Measurements from ENCODE around the gene PCDH9. TPM values are rescaled to one million over a fixed set of nuclear protein-coding genes. Genes with fewer than 3 reads are reported as not detected.

The PCDH9 gene
- total and polyA plus RNA-seq, 2 of the 4 experiments (the other 2 are of a cell fraction), result 2.2 to 10.2 TPM

GRCh38 chr13:67136157-67136556 is 94.0 kb downstream of the PCDH9 start:
- Histone ChIP-seq H3K18ac (ENCODE audit: low read depth, low read length) (no peak overlapping the region), H3K4me1 (ENCODE audit: control insufficient read depth, insufficient read depth, low read length) (no peaks in the 10 kb centered on the region), H2BK20ac (ENCODE audit: low read depth, low read length) (no peak overlapping the region), H4K20me1 (ENCODE audit: insufficient read depth, low read length) (no peaks in the 10 kb centered on the region), H3K9me1 (ENCODE audit: insufficient read depth, low read length) (no peaks in the 10 kb centered on the region), H3K4me3 (ENCODE audit: insufficient read depth, low read depth, low read length) (no peak overlapping the region), H3K4ac (ENCODE audit: low read depth, low read length) (no peak overlapping the region), H2BK15ac (ENCODE audit: low read depth, low read length) (no peak overlapping the region), H3K9ac (ENCODE audit: low read depth, low read length) (no peak overlapping the region), H2AK9ac (replicated peaks; ENCODE audit: low read depth, low read length, poor library complexity) (no peak overlapping the region), H2BK5ac (ENCODE audit: low read depth, low read length, poor library complexity, severe bottlenecking) (no peak overlapping the region), H3K56ac (ENCODE audit: extremely low read depth, insufficient read depth, low read length) (no peak overlapping the region), H2AFZ (replicated peaks; ENCODE audit: low read length, poor library complexity) (no peak overlapping the region), H2BK120ac (ENCODE audit: low read depth, low read length) (no peak overlapping the region), H3K4me2 (ENCODE audit: low read depth, low read length) (no peak overlapping the region), H4K91ac (ENCODE audit: insufficient read depth, low read depth, low read length) (no peak overlapping the region), H4K8ac (ENCODE audit: low read depth in 2 of 2, low read length in 2 of 2) (no peak overlapping the region), H3K23ac (ENCODE audit: low read depth, low read length) (no peak overlapping the region), H3K79me1 (ENCODE audit: low read depth in 1 of 2, low read length in 2 of 2) (no peaks in the 10 kb centered on the region), H4K5ac (ENCODE audit: low read depth, low read length) (no peak overlapping the region), H2AK5ac (ENCODE audit: low read depth, low read length) (no peak overlapping the region), H3K9me3 (ENCODE audit: control insufficient read depth, insufficient read depth, low read length) (no peaks in the 10 kb centered on the region), H3K27ac (ENCODE audit: insufficient read depth, low read length) (no peak overlapping the region), H3K14ac (replicated peaks; ENCODE audit: low read depth, low read length) (no peak overlapping the region), H3K27me3 (ENCODE audit: control insufficient read depth, insufficient read depth, low read length) (no peaks in the 10 kb centered on the region), H3K36me3 (ENCODE audit: control insufficient read depth, insufficient read depth, low read length) (no peaks in the 10 kb centered on the region)
- ChIA-PET POLR2A (ENCODE audit: unreplicated experiment) (no interaction called here), CTCF (no interaction called here)
- intact Hi-C loops (cut with micrococcal nuclease) (no loop called here), in situ Hi-C loops (cut with MboI; ENCODE audit: low sequenced_read_pairs) (no loop called here), dilution Hi-C loops (cut with HindIII; ENCODE audit: low sequenced_read_pairs, unreplicated experiment) (no loop called here)
- DNase-seq, result no peak
- no peak for ATAC-seq (ENCODE audit: low read depth)
- BruUV-seq (replicated peaks), result no TSS peak
- no CpG with 5 or more reads among the region's 5 CpGs for WGBS, 2 experiments (ENCODE audit: extremely low coverage in 2 of 2, insufficient read length in 1 of 2)
- no peak for TF ChIP-seq CTCF (conservative IDR thresholded peaks at IDR 0.05; ENCODE audit: low read depth, low read length)
- no peak for TF ChIP-seq RCOR1 (IDR thresholded peaks at IDR 0.05; ENCODE audit: insufficient replicate concordance, low read length)
- TF ChIP-seq MXI1 (IDR thresholded peaks at IDR 0.05; ENCODE audit: borderline replicate concordance, low read depth, low read length), result no peak
- TF ChIP-seq BHLHE40 (IDR thresholded peaks at IDR 0.05; ENCODE audit: low read depth, low read length), result no peak
- no peak for TF ChIP-seq MAFK (IDR thresholded peaks at IDR 0.05; ENCODE audit: low read depth, low read length)
- TF ChIP-seq MAZ (IDR thresholded peaks at IDR 0.05; ENCODE audit: borderline replicate concordance, low read depth, low read length), result no peak
- TF ChIP-seq RAD21 (IDR thresholded peaks at IDR 0.05; ENCODE audit: low read length), result no peak
- TF ChIP-seq NFE2L2 (IDR thresholded peaks at IDR 0.05; ENCODE audit: low read depth, low read length), result no peak
- TF ChIP-seq USF2 (IDR thresholded peaks at IDR 0.05; ENCODE audit: low read depth, low read length), result no peak
- no peak for TF ChIP-seq CHD1 (IDR thresholded peaks at IDR 0.05; ENCODE audit: low read depth, low read length)
- TF ChIP-seq SMC3 (IDR thresholded peaks at IDR 0.05; ENCODE audit: low read depth, low read length), result no peak
- TF ChIP-seq FOS (IDR thresholded peaks at IDR 0.05; ENCODE audit: low read depth, low read length), result no peak
- no peak for TF ChIP-seq ELK1 (IDR thresholded peaks at IDR 0.05; ENCODE audit: borderline replicate concordance, low read depth, low read length)
- TF ChIP-seq POLR2A (IDR thresholded peaks at IDR 0.05; ENCODE audit: low read depth, low read length), result no peak
- no peak for TF ChIP-seq CEBPB (IDR thresholded peaks at IDR 0.05; ENCODE audit: low read depth, low read length)
- no peak for TF ChIP-seq RFX5 (IDR thresholded peaks at IDR 0.05; ENCODE audit: low read depth, low read length)

All from IMR-90 (cell line).